ENCODE measurements around the gene NDUFC2.
"Not testable (repeated sequence)": the region's sequence is repeated elsewhere in the genome, so short reads cannot be mapped to it uniquely, and the experiment has no call there.

The NDUFC2 gene

DNA sequence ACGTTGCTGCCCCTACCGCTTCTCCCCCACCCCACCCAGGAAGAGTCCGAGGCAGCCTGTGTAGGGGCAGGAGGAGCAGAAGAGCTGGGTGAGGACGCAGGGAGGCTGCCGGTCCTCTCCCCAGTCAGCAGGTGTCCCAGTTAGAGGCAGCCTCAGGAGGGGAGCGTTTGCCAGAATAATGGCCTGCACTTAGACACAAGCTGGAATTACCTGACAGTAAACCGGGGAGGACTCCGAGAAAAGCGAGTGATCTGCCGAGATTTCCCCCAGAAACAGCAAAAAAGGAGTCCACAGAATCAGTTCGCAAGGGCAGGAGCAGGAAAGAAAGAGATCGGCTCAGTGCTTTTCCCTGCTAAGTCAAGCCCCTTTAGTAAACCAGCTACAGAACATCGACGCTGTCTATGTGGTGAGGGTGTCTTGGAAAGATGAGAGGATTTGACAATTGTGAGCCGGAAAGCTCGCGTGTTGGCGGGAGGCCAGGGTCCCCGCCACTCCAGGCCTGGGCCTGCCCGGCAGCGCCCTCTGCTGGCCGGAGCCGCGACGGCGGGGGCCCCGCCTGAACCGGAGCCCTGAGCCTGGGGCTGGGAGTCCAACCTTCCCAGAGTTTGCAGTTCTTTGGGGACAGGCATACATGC is 33.7 kb downstream of the NDUFC2 start:
- Histone ChIP-seq H3K9ac (ENCODE audit: low read length) (no peak overlapping the region), H3K27ac (ENCODE audit: low read length) (no peak overlapping the region), H3K36me3 (ENCODE audit: control insufficient read depth, low read depth, low read length) (no peaks in the 10 kb centered on the region), H3K4me3 (ENCODE audit: low read length) (peak overlapping the region; percentile 32), H3K27me3 (ENCODE audit: control insufficient read depth, insufficient read depth, low read length) (peaks cover 9% of the 10 kb centered on the region), H3K4me1 (ENCODE audit: control insufficient read depth, low read depth, low read length) (no peaks in the 10 kb centered on the region), H3K9me3 (ENCODE audit: control insufficient read depth, low read depth, low read length) (no peaks in the 10 kb centered on the region)

DNA sequence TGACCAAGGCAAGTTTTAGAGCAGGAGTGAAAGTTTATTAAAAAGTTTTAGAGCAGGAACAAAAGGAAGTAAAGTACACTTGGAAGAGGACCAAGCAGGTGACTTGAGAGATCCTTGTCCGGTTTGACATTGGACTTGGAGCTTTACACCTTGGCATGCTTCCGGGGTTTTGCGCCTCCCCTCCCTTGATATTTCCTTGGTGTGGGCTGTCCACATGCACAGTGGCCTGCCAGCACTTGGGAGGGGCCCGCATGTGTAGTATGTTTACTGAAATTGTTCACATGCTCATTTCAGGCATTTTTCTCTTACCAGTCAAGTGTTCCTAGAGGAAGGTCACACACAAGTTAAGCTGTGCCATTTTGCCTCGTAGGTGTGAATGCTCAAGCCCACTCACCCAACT is 35.0 kb downstream of the NDUFC2 start:
- Histone ChIP-seq H3K9ac (ENCODE audit: low read length) (no peak overlapping the region), H3K9me3 (ENCODE audit: control insufficient read depth, low read depth, low read length) (no peaks in the 10 kb centered on the region), H3K4me3 (ENCODE audit: low read length) (no peak overlapping the region), H3K27me3 (ENCODE audit: control insufficient read depth, insufficient read depth, low read length) (peaks cover 9% of the 10 kb centered on the region), H3K4me1 (ENCODE audit: control insufficient read depth, low read depth, low read length) (no peaks in the 10 kb centered on the region), H3K36me3 (ENCODE audit: control insufficient read depth, low read depth, low read length) (no peaks in the 10 kb centered on the region), H3K27ac (ENCODE audit: low read length) (no peak overlapping the region)

DNA sequence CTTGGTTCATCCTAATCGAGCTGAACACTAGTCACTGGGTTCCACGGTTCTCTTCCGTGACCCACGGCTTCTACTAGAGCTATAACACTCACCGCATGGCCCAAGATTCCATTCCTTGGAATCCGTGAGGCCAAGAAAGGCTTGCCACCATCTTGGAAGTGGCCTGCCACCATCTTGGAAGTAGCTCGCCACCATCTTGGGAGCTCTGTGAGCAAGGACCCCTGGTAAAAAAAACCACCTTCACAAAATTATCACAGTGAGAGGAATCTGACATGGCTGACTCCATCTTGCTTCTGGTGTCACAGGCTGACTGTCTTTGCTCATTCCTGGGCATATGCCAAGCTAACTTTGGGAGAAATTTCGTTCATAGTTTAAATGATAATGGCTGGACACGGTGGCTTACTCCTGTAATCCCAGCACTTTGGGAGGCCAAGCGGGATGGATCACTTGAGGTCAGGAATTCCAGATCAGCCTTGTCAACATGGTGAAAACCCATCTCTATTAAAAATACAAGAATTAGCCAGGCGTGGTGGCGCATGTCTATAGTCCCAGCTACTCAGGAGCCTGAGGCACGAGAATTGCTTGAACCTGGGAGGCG is 37.7 kb downstream of the NDUFC2 start:
- no peak overlapping the region for H3K9ac ChIP-seq (ENCODE audit: low read length)

DNA sequence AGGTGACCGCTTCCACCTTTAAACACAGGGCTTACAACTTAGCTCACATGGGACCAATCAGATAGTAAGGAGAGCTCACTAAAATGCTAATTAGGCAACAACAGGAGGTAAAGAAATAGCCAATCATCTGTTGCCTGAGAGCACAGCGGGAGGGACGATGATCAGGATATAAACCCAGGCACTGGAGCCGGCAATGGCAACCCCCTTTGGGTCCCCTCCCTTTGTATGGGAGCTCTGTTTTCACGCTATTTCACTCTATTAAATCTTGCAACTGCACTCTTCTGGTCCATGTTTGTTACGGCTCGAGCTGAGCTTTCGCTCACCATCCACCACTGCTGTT is 38.3 kb downstream of the NDUFC2 start:
- H3K36me3 ChIP-seq (ENCODE audit: control insufficient read depth, low read depth, low read length); H3K9ac ChIP-seq (ENCODE audit: low read length); H3K4me1 ChIP-seq (ENCODE audit: control insufficient read depth, low read depth, low read length); H3K27me3 ChIP-seq (ENCODE audit: control insufficient read depth, insufficient read depth, low read length); H3K9me3 ChIP-seq (ENCODE audit: control insufficient read depth, low read depth, low read length); H3K27ac ChIP-seq (ENCODE audit: low read length); H3K4me3 ChIP-seq (ENCODE audit: low read length): not testable (repeated sequence)

More for the DNA sequence above, 37.7 kb downstream of the NDUFC2 start:
- Histone ChIP-seq H3K27ac (ENCODE audit: low read length) (no peak overlapping the region), H3K27me3 (ENCODE audit: control insufficient read depth, insufficient read depth, low read length) (peaks cover 9% of the 10 kb centered on the region), H3K4me1 (ENCODE audit: control insufficient read depth, low read depth, low read length) (no peaks in the 10 kb centered on the region), H3K9me3 (ENCODE audit: control insufficient read depth, low read depth, low read length) (no peaks in the 10 kb centered on the region), H3K36me3 (ENCODE audit: control insufficient read depth, low read depth, low read length) (no peaks in the 10 kb centered on the region), H3K4me3 (ENCODE audit: low read length) (no peak overlapping the region)

DNA sequence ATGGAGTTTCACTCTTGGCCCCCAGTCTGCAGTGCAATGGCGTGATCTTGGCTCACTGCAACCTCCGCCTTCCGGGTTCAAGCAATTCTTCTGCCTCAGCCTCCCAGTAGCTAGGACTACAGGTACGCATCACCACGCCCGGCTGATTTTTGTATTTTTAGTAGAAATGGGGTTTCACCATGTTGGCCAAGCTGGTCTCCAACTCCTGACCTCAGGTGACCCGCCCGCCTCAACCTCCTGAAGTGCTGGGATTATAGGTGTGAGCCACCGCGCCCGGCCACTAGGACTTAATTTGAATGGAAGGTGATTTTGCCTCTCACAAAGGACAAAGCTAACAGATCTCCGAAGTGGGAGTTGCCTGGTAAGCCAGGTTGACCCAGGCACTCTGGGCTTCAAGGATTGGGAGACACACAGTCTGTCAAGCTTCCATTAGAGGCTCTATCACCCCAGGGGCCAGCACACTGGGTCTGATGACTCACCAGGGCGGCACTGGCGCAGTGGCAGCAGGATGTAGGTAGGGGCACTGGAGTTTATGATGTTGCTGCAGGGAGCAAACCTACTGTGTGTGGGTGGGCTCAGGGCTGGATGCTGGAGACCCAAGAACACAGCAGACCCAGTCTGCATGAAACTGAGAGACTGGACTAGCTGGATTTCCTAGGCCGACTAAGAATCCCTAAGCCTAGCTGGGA is 38.8 kb downstream of the NDUFC2 start:
- no peak overlapping the region for H3K27ac ChIP-seq (ENCODE audit: low read length)
- H3K9ac ChIP-seq (ENCODE audit: low read length), result no peak overlapping the region

DNA sequence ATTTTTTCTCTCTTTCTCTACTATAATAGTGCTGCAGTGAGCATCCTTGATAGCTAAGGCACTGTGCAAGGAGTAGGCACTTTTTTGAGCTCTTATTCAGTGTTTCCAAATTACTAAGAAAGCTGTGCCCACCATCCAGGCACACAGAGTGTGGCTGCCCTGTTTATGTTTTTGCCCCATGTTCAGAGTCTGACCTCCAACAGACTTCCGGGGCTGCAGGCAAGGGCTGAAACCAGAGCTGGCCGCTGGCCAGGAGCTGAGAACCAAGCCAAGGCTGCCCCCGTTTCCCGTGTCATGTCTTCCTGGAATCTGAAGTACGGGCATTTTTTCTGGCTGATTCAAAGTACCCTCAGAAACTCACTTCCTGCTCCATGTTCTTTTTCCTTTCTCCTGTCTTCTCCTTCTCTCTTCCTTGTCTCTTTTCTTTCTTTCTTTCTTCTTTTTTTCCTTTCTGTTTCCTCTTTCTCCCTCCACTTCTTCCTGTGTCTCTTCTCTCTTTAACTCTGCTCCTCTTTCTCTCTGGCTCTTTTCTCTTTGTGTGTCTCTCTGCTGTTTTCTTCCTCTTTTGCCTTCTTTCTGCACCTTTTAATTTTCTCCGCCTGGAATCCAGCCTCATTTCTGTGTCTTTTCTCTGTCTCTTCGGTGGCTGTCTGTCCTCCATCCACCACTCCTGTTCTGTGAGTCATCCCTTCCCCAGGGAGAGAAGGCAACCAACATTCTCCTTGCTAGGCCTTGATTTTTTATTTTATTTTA is 39.6 kb downstream of the NDUFC2 start:
- Histone ChIP-seq H3K9ac (ENCODE audit: low read length) (no peak overlapping the region), H3K36me3 (ENCODE audit: control insufficient read depth, low read depth, low read length) (no peaks in the 10 kb centered on the region), H3K4me3 (ENCODE audit: low read length) (no peak overlapping the region), H3K9me3 (ENCODE audit: control insufficient read depth, low read depth, low read length) (no peaks in the 10 kb centered on the region), H3K27ac (ENCODE audit: low read length) (no peak overlapping the region), H3K4me1 (ENCODE audit: control insufficient read depth, low read depth, low read length) (no peaks in the 10 kb centered on the region), H3K27me3 (ENCODE audit: control insufficient read depth, insufficient read depth, low read length) (no peaks in the 10 kb centered on the region)

More for the DNA sequence above, 38.8 kb downstream of the NDUFC2 start:
- Histone ChIP-seq H3K9me3 (ENCODE audit: control insufficient read depth, low read depth, low read length) (no peaks in the 10 kb centered on the region), H3K4me1 (ENCODE audit: control insufficient read depth, low read depth, low read length) (no peaks in the 10 kb centered on the region), H3K27me3 (ENCODE audit: control insufficient read depth, insufficient read depth, low read length) (peaks cover 6% of the 10 kb centered on the region), H3K36me3 (ENCODE audit: control insufficient read depth, low read depth, low read length) (no peaks in the 10 kb centered on the region), H3K4me3 (ENCODE audit: low read length) (no peak overlapping the region)

DNA sequence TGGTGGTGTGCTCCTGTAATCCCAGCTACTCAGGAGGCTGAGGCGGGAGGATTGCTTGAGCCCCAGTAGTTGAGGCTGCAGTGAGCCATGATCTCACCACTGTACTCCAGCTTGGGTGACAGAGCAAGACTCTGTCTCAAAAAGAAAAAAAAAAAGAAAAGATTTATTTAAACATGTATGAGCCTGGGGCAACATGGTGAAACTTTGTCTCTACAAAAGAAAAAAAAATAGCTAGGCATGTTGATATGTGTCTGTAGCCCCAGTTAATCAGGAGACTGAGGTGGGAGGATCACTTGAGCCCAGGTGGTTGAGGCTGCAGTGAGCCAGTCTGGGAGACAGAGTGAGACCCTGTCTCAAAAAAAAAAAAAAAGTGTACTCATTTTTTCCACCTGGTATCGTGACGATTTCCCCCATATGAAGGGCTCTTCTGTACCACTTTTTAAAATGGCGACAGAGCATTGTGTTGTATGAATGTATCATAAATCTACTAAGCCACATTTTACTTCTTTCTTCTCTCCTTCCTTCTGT is 40.2 kb downstream of the NDUFC2 start:
- H3K9me3 ChIP-seq (ENCODE audit: control insufficient read depth, low read depth, low read length), result no peaks in the 10 kb centered on the region
- H3K27me3 ChIP-seq (ENCODE audit: control insufficient read depth, insufficient read depth, low read length), result no peaks in the 10 kb centered on the region
- H3K27ac ChIP-seq (ENCODE audit: low read length), result no peak overlapping the region
- H3K9ac ChIP-seq (ENCODE audit: low read length), result no peak overlapping the region
- H3K4me1 ChIP-seq (ENCODE audit: control insufficient read depth, low read depth, low read length), result no peaks in the 10 kb centered on the region
- no peak overlapping the region for H3K4me3 ChIP-seq (ENCODE audit: low read length)
- no peaks in the 10 kb centered on the region for H3K36me3 ChIP-seq (ENCODE audit: control insufficient read depth, low read depth, low read length)

DNA sequence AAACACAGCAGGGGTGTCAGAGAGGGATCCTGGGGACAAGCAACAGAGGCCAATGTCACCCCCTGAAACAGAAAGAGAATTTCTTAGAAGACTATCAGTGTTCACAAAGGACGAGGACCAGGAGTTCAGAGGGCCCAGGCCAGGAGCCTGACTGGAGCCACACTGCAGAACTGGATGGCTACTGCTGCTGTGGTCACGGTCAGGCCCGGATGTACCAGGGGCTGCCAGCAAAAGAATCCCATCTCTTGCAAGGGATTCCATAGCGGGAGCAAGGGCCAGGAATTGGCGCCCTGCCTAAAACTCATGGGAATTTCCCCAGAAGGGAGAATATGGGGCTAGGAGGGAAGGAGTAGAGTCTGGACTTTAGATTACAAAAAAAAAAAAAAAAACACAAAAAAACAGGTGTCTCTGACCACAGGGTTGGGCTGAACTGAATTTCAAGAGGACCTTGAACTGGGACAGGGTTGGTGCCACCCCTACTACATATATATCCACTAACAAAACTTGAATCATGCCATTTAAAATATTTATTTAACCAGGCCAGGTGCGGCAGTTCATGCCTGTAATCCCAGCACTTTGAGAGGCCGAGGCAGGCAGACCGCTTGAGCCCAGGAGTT is 40.9 kb downstream of the NDUFC2 start:
- H3K4me1 ChIP-seq (ENCODE audit: control insufficient read depth, low read depth, low read length), result no peaks in the 10 kb centered on the region
- H3K9me3 ChIP-seq (ENCODE audit: control insufficient read depth, low read depth, low read length), result no peaks in the 10 kb centered on the region
- no peak overlapping the region for H3K27ac ChIP-seq (ENCODE audit: low read length)
- no peaks in the 10 kb centered on the region for H3K27me3 ChIP-seq (ENCODE audit: control insufficient read depth, insufficient read depth, low read length)
- no peak overlapping the region for H3K9ac ChIP-seq (ENCODE audit: low read length)
- no peaks in the 10 kb centered on the region for H3K36me3 ChIP-seq (ENCODE audit: control insufficient read depth, low read depth, low read length)
- no peak overlapping the region for H3K4me3 ChIP-seq (ENCODE audit: low read length)

DNA sequence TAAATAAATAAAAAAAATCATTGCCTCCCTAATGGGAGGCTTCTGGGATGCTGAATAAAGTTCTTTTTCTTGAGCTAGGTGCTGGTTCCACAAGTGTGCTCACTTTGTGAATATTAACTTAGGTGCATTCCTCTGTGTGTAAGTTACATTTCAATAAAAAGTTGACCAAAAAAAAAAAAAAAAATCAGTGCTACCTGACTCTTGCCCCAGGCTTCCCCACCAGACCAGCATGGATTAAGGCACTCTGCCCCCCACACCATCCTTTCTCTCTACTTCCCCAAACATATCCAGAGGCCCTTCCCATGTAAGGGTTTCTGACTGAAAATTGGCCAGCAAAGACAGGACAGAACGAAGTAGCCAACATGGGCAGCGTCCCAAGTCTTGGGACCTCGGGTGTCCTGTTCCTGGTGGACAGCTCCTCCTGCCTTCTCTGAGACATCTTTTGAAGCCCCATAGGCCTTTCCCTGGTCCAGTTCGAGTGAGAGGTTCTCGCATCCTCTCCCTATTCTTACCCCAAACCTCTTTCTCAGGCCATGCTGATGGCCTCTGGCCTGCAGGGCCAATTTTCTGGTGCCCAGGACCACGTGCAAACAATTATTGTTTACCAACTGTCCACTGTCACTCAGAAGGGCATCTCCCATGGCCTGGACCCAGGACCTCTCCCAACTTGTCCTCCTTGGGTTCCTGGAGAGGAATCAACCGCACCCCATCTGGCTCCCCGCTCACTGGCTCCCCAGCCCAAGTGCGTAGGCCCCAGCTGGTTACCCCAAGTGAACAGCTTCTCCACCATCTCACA is 41.6 kb downstream of the NDUFC2 start:
- H3K27me3 ChIP-seq (ENCODE audit: control insufficient read depth, insufficient read depth, low read length), result no peaks in the 10 kb centered on the region
- H3K27ac ChIP-seq (ENCODE audit: low read length), result no peak overlapping the region
- H3K4me1 ChIP-seq (ENCODE audit: control insufficient read depth, low read depth, low read length), result no peaks in the 10 kb centered on the region
- H3K4me3 ChIP-seq (ENCODE audit: low read length), result no peak overlapping the region
- no peaks in the 10 kb centered on the region for H3K9me3 ChIP-seq (ENCODE audit: control insufficient read depth, low read depth, low read length)
- no peak overlapping the region for H3K9ac ChIP-seq (ENCODE audit: low read length)
- no peaks in the 10 kb centered on the region for H3K36me3 ChIP-seq (ENCODE audit: control insufficient read depth, low read depth, low read length)

DNA sequence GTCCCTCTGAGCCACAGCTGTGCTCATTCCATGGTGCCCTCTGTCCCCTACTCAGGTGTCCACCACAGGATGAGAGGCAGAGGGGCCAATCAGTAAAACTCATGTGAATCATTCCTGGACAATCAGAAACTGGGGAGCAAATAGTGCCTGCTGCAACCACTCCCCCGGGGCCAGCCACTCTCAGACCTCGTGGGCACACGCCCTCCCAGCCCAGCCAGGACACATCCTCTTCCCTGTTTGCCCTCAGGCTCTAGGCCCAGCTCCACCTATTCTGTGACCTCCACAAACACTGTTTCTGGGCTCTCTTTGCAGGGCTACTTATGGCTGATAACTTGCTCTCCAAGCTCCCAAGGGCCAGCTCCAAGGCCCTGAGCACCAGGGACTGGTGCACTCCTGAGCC is 42.6 kb downstream of the NDUFC2 start:
- no peaks in the 10 kb centered on the region for H3K4me1 ChIP-seq (ENCODE audit: control insufficient read depth, low read depth, low read length)
- no peaks in the 10 kb centered on the region for H3K36me3 ChIP-seq (ENCODE audit: control insufficient read depth, low read depth, low read length)
- no peaks in the 10 kb centered on the region for H3K27me3 ChIP-seq (ENCODE audit: control insufficient read depth, insufficient read depth, low read length)
- no peak overlapping the region for H3K4me3 ChIP-seq (ENCODE audit: low read length)
- no peak overlapping the region for H3K27ac ChIP-seq (ENCODE audit: low read length)
- no peak overlapping the region for H3K9ac ChIP-seq (ENCODE audit: low read length)
- no peaks in the 10 kb centered on the region for H3K9me3 ChIP-seq (ENCODE audit: control insufficient read depth, low read depth, low read length)
